22Rv1 (cell line): Measurements from ENCODE around the gene SMYD3.

ENCODE experiments used
- ZFX ChIP-seq: fragments of 450-650 bp; IDR thresholded peaks from 2 replicates; pipeline ENCODE4 v1.6.1; 2017; ENCODE audit warnings: antibody characterized with exemption, borderline replicate concordance
- TF ChIP-seq, protein P1 (sequence below): fragments of 450-650 bp; IDR thresholded peaks from 2 replicates; pipeline ENCODE4 v1.5.1; 2017; ENCODE audit warnings: mild to moderate bottlenecking

DNA sequence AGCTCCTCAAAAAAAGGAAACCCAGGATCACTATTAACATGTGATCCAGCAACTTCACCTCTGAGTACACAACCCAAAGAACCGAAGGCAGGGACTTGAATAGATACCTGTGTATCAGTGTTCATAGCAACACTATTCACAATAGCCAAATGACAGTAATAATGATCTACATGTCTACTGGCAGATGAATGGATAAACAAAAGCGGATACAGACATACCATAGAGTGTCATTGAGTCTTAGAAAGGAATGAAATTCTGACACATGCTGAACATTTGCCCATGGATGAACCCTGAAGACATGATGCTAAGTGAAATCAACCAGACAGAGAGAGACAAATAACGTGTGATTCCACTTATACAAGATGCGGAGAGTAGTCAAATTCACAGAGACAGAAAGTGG, 788.1 kb downstream of the SMYD3 start:
- TF ChIP-seq, protein P1, sequence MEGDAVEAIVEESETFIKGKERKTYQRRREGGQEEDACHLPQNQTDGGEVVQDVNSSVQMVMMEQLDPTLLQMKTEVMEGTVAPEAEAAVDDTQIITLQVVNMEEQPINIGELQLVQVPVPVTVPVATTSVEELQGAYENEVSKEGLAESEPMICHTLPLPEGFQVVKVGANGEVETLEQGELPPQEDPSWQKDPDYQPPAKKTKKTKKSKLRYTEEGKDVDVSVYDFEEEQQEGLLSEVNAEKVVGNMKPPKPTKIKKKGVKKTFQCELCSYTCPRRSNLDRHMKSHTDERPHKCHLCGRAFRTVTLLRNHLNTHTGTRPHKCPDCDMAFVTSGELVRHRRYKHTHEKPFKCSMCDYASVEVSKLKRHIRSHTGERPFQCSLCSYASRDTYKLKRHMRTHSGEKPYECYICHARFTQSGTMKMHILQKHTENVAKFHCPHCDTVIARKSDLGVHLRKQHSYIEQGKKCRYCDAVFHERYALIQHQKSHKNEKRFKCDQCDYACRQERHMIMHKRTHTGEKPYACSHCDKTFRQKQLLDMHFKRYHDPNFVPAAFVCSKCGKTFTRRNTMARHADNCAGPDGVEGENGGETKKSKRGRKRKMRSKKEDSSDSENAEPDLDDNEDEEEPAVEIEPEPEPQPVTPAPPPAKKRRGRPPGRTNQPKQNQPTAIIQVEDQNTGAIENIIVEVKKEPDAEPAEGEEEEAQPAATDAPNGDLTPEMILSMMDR: no peak
- no peak for TF ChIP-seq ZFX
